Peyer's patch (tissue), 4 donors: ENCODE measurements around the gene LAIR1.

ENCODE experiments used
- CTCF ChIP-seq, 6 experiments: fragments of 450-650 bp in 4 of 6; fragments of 200-600 bp in 2 of 6; sonication (generic) in 1 of 6; IDR thresholded peaks; one replicate each; pipeline ENCODE4 v1.5.1; 2017 to 2019; ENCODE audit warnings: antibody characterized with exemption in 6 of 6, mild to moderate bottlenecking in 3 of 6, moderate library complexity in 1 of 6
- POLR2A ChIP-seq, 2 donors: fragments of 450-650 bp; IDR thresholded peaks; one replicate each; pipeline ENCODE4 v1.5.1; 2017; ENCODE audit warnings: antibody characterized with exemption in 2 of 2, mild to moderate bottlenecking in 2 of 2, moderate library complexity in 2 of 2

- TF ChIP-seq POLR2A (IDR thresholded peaks at IDR 0.05) (no peak), CTCF (IDR thresholded peaks at IDR 0.05) (no peak)
These were observed 16.2 kb upstream of the LAIR1 start for GRCh38 chr19:54380897-54381296.
